Measurements from ENCODE around the gene SASH1.

DNA sequence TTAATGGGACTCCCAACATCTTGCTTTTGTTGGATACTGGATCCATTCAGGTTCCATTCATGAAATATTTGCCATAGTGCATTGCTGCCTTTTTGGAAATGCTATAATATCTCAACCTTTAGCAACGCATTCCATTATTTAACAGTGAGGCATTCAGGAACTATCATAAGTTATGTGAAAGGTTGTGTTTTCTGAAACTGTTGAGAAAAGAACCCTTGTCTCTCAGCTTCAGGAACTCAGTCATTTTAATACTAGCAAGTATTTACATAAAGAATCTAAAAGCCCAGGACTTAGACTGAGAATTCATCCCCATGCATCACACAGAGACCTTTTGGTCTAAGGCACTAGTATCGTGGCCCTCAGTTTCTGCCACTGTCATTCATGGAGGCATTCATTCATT, 24.9 kb upstream of the SASH1 start:
- TF ChIP-seq POLR2A (IDR thresholded peaks at IDR 0.05; ENCODE audit: low read length) (no peak), GATA1 (IDR thresholded peaks at IDR 0.05; ENCODE audit: low read depth, low read length) (no peak)
